Natural killer cell (primary cell): ENCODE results near the gene SAE1. TPM values are rescaled to one million over a fixed set of nuclear protein-coding genes. Genes with fewer than 3 reads are reported as not detected.

ENCODE experiments used
- ATAC-seq, 3 donors: fragments of 150-1000 bp in 2 of 3; fragments of 200-7000 bp in 1 of 3; cut with Tn5 transposase; 1 replicate in 1 of 3; 2 replicates in 2 of 3; pipeline ENCODE4 v1.10.0; 2021; ENCODE audit warnings: mild to moderate bottlenecking in 2 of 3, moderate library complexity in 2 of 3
- DNase-seq, 2 donors: peaks; one replicate each; pipeline versions ENCODE4 v3.0.0 to v3.0.0-alpha.2; 2013 to 2021; ENCODE audit warnings: mixed read lengths in 1 of 2
- H3K27ac ChIP-seq: one replicate; pipeline ENCODE4 v1.5.1; 2013; ENCODE audit warnings: mild to moderate bottlenecking, low read length
- H3K27me3 ChIP-seq: one replicate; pipeline ENCODE4 v1.6.1; 2013; ENCODE audit warnings: low read length; ENCODE audit not compliant: control insufficient read depth, insufficient read depth
- H3K36me3 ChIP-seq: one replicate; pipeline ENCODE4 v1.6.1; 2013; ENCODE audit warnings: low read length; ENCODE audit not compliant: control insufficient read depth, insufficient read depth
- H3K4me1 ChIP-seq: one replicate; pipeline ENCODE4 v1.6.1; 2013; ENCODE audit warnings: low read length; ENCODE audit not compliant: control insufficient read depth, insufficient read depth
- H3K4me3 ChIP-seq: one replicate; pipeline ENCODE4 v1.5.1; 2013; ENCODE audit warnings: low read length
- H3K9me3 ChIP-seq: one replicate; pipeline ENCODE4 v1.6.1; 2013; ENCODE audit warnings: low read length; ENCODE audit not compliant: control insufficient read depth, insufficient read depth
- H3K27ac Mint-ChIP-seq, 2 donors: one replicate each; pipeline ENCODE4 v1.8.0; 2022; ENCODE audit warnings: mild to moderate bottlenecking in 2 of 2, mixed read lengths in 2 of 2, moderate library complexity in 1 of 2
- H3K27me3 Mint-ChIP-seq, 2 donors: one replicate each; pipeline ENCODE4 v1.8.0; 2022; ENCODE audit warnings: low read depth in 2 of 2, mixed read lengths in 2 of 2
- H3K36me3 Mint-ChIP-seq: one replicate; pipeline ENCODE4 v1.8.0; 2022; ENCODE audit warnings: mixed read lengths
- H3K4me1 Mint-ChIP-seq, 2 donors: one replicate each; pipeline ENCODE4 v1.8.0; 2022; ENCODE audit warnings: mixed read lengths in 2 of 2
- H3K4me3 Mint-ChIP-seq: one replicate; pipeline ENCODE4 v1.8.0; 2022; ENCODE audit warnings: mild to moderate bottlenecking, moderate library complexity, mixed read lengths
- H3K9me3 Mint-ChIP-seq, 2 donors: one replicate each; pipeline ENCODE4 v1.8.0; 2022; ENCODE audit warnings: mixed read lengths in 2 of 2
- CTCF ChIP-seq: fragments of 200-600 bp; IDR thresholded peaks from one replicate; pipeline ENCODE4 v1.8.0; 2022; ENCODE audit warnings: antibody characterized with exemption
- WGBS: methylation state at CpG from one replicate; pipeline ENCODE4 v1.1.7; 2013; ENCODE audit warnings: missing lambda C conversion rate; ENCODE audit not compliant: insufficient coverage; 5-methylcytosine and 5-hydroxymethylcytosine counted together
- intact Hi-C: fragments of 100-400 bp; cut with micrococcal nuclease; formaldehyde crosslinking; loops from one replicate; pipeline ENCODE4 v1.14.2; 2022
- total RNA-seq, 4 donors: library from RNA; stranded (reverse); fragments of 120-200 nt in 1 of 4; gene quantifications; one replicate each; pipeline versions ENCODE4 v1.2.3 to v1.2.4, GENCODE V29; 2013 to 2022

SAE1 gene
- total RNA-seq, 3 donors from 2014 or later (not counting 1 experiment from before 2014, with no cell fraction given): 42.5 to 49.3 (median 46.0) TPM

GRCh38 chr19:47258434-47258833, 127.8 kb downstream of the SAE1 start:
- Histone ChIP-seq H3K9me3 (no peaks in the 10 kb centered on the region), H3K36me3 (peaks cover 32% of the 10 kb centered on the region), H3K4me1 (peaks cover 43% of the 10 kb centered on the region), H3K27me3 (no peaks in the 10 kb centered on the region), H3K4me3 (no peak overlapping the region), H3K27ac (no peak overlapping the region)
- ATAC-seq (no peak), DNase-seq (no peak)
- peaks cover 46 to 49% of the 10 kb centered on the region in 2 donors for H3K4me1 Mint-ChIP-seq
- H3K27ac Mint-ChIP-seq: peak overlapping the region in 1 of 2 donors; percentile 98
- 98% methylated on average over 8 of the region's 9 CpGs for WGBS
- intact Hi-C loops: no loop called here
- no peaks in the 10 kb centered on the region for H3K9me3 Mint-ChIP-seq
- TF ChIP-seq CTCF: no peak
- no peaks in the 10 kb centered on the region for H3K27me3 Mint-ChIP-seq
- H3K4me3 Mint-ChIP-seq: peak overlapping the region; percentile 95
- H3K36me3 Mint-ChIP-seq: no peaks in the 10 kb centered on the region

DNA sequence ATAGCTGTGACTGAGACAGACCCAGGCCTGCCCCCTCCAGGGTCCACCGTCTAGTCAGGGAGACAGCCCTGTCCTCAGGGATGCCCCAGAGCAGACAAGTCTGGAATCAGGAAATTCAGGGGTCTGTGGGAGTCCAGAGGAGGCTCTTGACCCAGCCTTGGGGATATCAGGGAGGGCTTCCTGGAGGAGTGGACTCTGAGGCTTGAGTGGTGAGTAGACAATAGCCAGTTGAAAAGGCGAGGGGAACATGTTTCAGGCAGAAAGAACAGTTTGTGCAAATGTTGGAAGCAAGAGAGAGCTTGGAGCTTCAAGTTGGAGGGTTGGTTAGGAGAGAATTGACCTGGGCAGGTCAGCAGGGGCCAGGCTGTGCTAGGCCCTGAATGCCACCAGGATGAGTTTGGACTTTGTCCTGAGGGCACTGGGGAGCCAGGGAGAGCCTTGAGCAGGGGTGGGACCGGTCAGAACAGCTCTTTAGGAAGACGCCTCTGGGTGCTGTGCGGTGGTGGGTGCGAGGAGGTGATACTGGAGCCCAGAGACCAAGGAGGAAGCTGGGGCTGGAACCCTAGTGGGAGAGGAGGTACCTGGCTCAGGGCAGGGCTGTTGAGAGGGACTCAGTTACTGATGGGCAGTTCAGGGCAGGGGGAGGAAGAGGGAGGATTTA, 128.4 kb downstream of the SAE1 start:
- DNase-seq (no peak), ATAC-seq (no peak)
- WGBS: 98% methylated on average over 6 of the region's 6 CpGs
- TF ChIP-seq CTCF: no peak
- H3K27me3 ChIP-seq: no peaks in the 10 kb centered on the region
- no peak overlapping the region for H3K27ac ChIP-seq
- Mint-ChIP-seq H3K27ac (peak overlapping the region in 1 of 2 donors; percentile 9), H3K4me3 (peak overlapping the region; percentile 57), H3K27me3 (no peaks in the 10 kb centered on the region), H3K36me3 (no peaks in the 10 kb centered on the region), H3K9me3 (no peaks in the 10 kb centered on the region), H3K4me1 (peaks cover 46 to 49% of the 10 kb centered on the region in 2 donors)
- peaks cover 43% of the 10 kb centered on the region for H3K4me1 ChIP-seq
- intact Hi-C loops: no loop called here
- no peaks in the 10 kb centered on the region for H3K9me3 ChIP-seq
- H3K36me3 ChIP-seq: peaks cover 32% of the 10 kb centered on the region
- no peak overlapping the region for H3K4me3 ChIP-seq

Other genes starting within 250 kb of the SAE1 start
- gene NPAS1, start 111.0 kb upstream of the SAE1 start, total RNA-seq: under 1 TPM in 2 of 3 donors, not detected in 1; 0.64 to 0.65 TPM
- 10 to 100 TPM; 29.1 to 35.5 (median 31.3) TPM for gene TMEM160, start 82.2 kb upstream of the SAE1 start, total RNA-seq
- gene ZC3H4, start 17.1 kb upstream of the SAE1 start, total RNA-seq: 10 to 100 TPM; 71.2 to 75.3 (median 73.3) TPM
- 10 to 100 TPM; 39.9 to 45.1 (median 43.9) TPM for gene BBC3, start 100.4 kb downstream of the SAE1 start, total RNA-seq
- 10 to 100 TPM; 49.6 to 55.8 (median 55.4) TPM for gene CCDC9, start 125.7 kb downstream of the SAE1 start, total RNA-seq
- gene INAFM1, start 144.1 kb downstream of the SAE1 start, total RNA-seq: 10 to 100 TPM in 1 of 3 donors, 1 to 10 TPM in 2; 9.1 to 10.3 (median 9.5) TPM
- gene C5AR1, start 179.0 kb downstream of the SAE1 start, total RNA-seq: 10 to 100 TPM; 11.4 to 42.7 (median 28.7) TPM
- 10 to 100 TPM in 1 of 3 donors, 1 to 10 TPM in 2; 4.3 to 15.5 (median 8.3) TPM for gene C5AR2, start 201.3 kb downstream of the SAE1 start, total RNA-seq
- gene DHX34, start 218.5 kb downstream of the SAE1 start, total RNA-seq: 10 to 100 TPM; 19.8 to 25.9 (median 20.0) TPM